ENCODE data around the gene PROS1.

The PROS1 gene

GRCh38 chr3:93992207-93992606 is 18.5 kb upstream of the PROS1 start:
- no peak overlapping the region for H2AFZ ChIP-seq (ENCODE audit: low read length)
- no peaks in the 10 kb centered on the region for H3K36me3 ChIP-seq (ENCODE audit: insufficient read depth, low read length)
- H3K27me3 ChIP-seq (ENCODE audit: insufficient read depth, low read length): no peaks in the 10 kb centered on the region
- H3K79me2 ChIP-seq (ENCODE audit: insufficient read depth, low read length): no peaks in the 10 kb centered on the region
- H3K4me2 ChIP-seq (ENCODE audit: low read length): no peak overlapping the region
- no peak overlapping the region for H3K4me3 ChIP-seq (ENCODE audit: low read depth, low read length, poor library complexity, severe bottlenecking)
- no peaks in the 10 kb centered on the region for H3F3A ChIP-seq (ENCODE audit: insufficient read depth, low read length)
- H3K9me2 ChIP-seq (ENCODE audit: low read depth, low read length): no peaks in the 10 kb centered on the region
- H3K9me3 ChIP-seq (ENCODE audit: low read length): no peaks in the 10 kb centered on the region
- H4K20me1 ChIP-seq (ENCODE audit: insufficient read depth, low read length): no peaks in the 10 kb centered on the region
- H3K4me1 ChIP-seq (ENCODE audit: insufficient read depth, low read length, severe bottlenecking): no peaks in the 10 kb centered on the region
- no peak for TF ChIP-seq EZH2 (IDR thresholded peaks at IDR 0.05; ENCODE audit: borderline replicate concordance, low read length)
- TF ChIP-seq, protein P1, sequence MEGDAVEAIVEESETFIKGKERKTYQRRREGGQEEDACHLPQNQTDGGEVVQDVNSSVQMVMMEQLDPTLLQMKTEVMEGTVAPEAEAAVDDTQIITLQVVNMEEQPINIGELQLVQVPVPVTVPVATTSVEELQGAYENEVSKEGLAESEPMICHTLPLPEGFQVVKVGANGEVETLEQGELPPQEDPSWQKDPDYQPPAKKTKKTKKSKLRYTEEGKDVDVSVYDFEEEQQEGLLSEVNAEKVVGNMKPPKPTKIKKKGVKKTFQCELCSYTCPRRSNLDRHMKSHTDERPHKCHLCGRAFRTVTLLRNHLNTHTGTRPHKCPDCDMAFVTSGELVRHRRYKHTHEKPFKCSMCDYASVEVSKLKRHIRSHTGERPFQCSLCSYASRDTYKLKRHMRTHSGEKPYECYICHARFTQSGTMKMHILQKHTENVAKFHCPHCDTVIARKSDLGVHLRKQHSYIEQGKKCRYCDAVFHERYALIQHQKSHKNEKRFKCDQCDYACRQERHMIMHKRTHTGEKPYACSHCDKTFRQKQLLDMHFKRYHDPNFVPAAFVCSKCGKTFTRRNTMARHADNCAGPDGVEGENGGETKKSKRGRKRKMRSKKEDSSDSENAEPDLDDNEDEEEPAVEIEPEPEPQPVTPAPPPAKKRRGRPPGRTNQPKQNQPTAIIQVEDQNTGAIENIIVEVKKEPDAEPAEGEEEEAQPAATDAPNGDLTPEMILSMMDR (IDR thresholded peaks at IDR 0.05; ENCODE audit: low read length): no peak
- no peak overlapping the region for H3K9ac ChIP-seq (ENCODE audit: low read length)
- no peak overlapping the region for H3K27ac ChIP-seq (ENCODE audit: low read depth, low read length, poor library complexity, severe bottlenecking)

GRCh38 chr3:93991631-93992030 is 17.9 kb upstream of the PROS1 start:
- no peak overlapping the region for H3K27ac ChIP-seq (ENCODE audit: low read depth, low read length, poor library complexity, severe bottlenecking)
- no peaks in the 10 kb centered on the region for H3K9me2 ChIP-seq (ENCODE audit: low read depth, low read length)
- no peak overlapping the region for H2AFZ ChIP-seq (ENCODE audit: low read length)
- H3K36me3 ChIP-seq (ENCODE audit: insufficient read depth, low read length): no peaks in the 10 kb centered on the region
- no peak overlapping the region for H3K9ac ChIP-seq (ENCODE audit: low read length)
- no peaks in the 10 kb centered on the region for H3K27me3 ChIP-seq (ENCODE audit: insufficient read depth, low read length)
- H3K9me3 ChIP-seq (ENCODE audit: low read length): no peaks in the 10 kb centered on the region
- no peaks in the 10 kb centered on the region for H3F3A ChIP-seq (ENCODE audit: insufficient read depth, low read length)
- no peak overlapping the region for H3K4me2 ChIP-seq (ENCODE audit: low read length)
- TF ChIP-seq EZH2 (IDR thresholded peaks at IDR 0.05; ENCODE audit: borderline replicate concordance, low read length): no peak
- TF ChIP-seq, protein P1 (IDR thresholded peaks at IDR 0.05; ENCODE audit: low read length): no peak
- H3K79me2 ChIP-seq (ENCODE audit: insufficient read depth, low read length): no peaks in the 10 kb centered on the region
- H3K4me3 ChIP-seq (ENCODE audit: low read depth, low read length, poor library complexity, severe bottlenecking): no peak overlapping the region
- no peaks in the 10 kb centered on the region for H4K20me1 ChIP-seq (ENCODE audit: insufficient read depth, low read length)
- H3K4me1 ChIP-seq (ENCODE audit: insufficient read depth, low read length, severe bottlenecking): no peaks in the 10 kb centered on the region

- Histone ChIP-seq H3K36me3 (ENCODE audit: insufficient read depth, low read length) (no peaks in the 10 kb centered on the region), H3K4me2 (ENCODE audit: low read length) (no peak overlapping the region), H3K9me3 (ENCODE audit: low read length) (no peaks in the 10 kb centered on the region), H2AFZ (ENCODE audit: low read length) (no peak overlapping the region), H3K27ac (ENCODE audit: low read depth, low read length, poor library complexity, severe bottlenecking) (no peak overlapping the region), H3K79me2 (ENCODE audit: insufficient read depth, low read length) (no peaks in the 10 kb centered on the region), H3K9ac (ENCODE audit: low read length) (no peak overlapping the region), H3K4me1 (ENCODE audit: insufficient read depth, low read length, severe bottlenecking) (no peaks in the 10 kb centered on the region), H3K9me2 (ENCODE audit: low read depth, low read length) (no peaks in the 10 kb centered on the region), H4K20me1 (ENCODE audit: insufficient read depth, low read length) (no peaks in the 10 kb centered on the region), H3K27me3 (ENCODE audit: insufficient read depth, low read length) (no peaks in the 10 kb centered on the region), H3K4me3 (ENCODE audit: low read depth, low read length, poor library complexity, severe bottlenecking) (no peak overlapping the region), H3F3A (ENCODE audit: insufficient read depth, low read length) (no peaks in the 10 kb centered on the region)
- no peak for TF ChIP-seq EZH2 (IDR thresholded peaks at IDR 0.05; ENCODE audit: borderline replicate concordance, low read length)
- TF ChIP-seq, protein P1 (IDR thresholded peaks at IDR 0.05; ENCODE audit: low read length): no peak
Measured at GRCh38 chr3:93989241-93989640, 15.5 kb upstream of the PROS1 start.
